Body of pancreas (tissue), 4 donors: ENCODE data around the gene ZNF608.
A peak's percentile ranks its signal among the peaks of the same experiment; 100 is the strongest.

Source experiments
- CTCF ChIP-seq, 7 experiments: fragments of 450-650 bp in 4 of 7; fragments of 200-600 bp in 3 of 7; sonication (generic) in 3 of 7; IDR thresholded peaks; one replicate each; pipeline ENCODE4 v1.5.1; 2016 to 2019; ENCODE audit warnings: antibody characterized with exemption in 7 of 7
- POLR2A ChIP-seq, 3 donors: fragments of 450-650 bp; IDR thresholded peaks; one replicate each; pipeline ENCODE4 v1.6.1; 2016; ENCODE audit warnings: antibody characterized with exemption in 3 of 3, mild to moderate bottlenecking in 2 of 3

GRCh38 chr5:124745928-124746915 lies at the start of gene ZNF608:
- TF ChIP-seq CTCF (IDR thresholded peaks at IDR 0.05) (peak in 4 of 7 experiments; percentile 25 to 30 (median 28)), POLR2A (IDR thresholded peaks at IDR 0.05) (peak in 2 of 3 donors; percentile 21 to 45)
